ENCODE data around the gene MAG. TPM values are rescaled to one million over a fixed set of nuclear protein-coding genes. Genes with fewer than 3 reads are reported as not detected.

The MAG gene
- total RNA-seq, 2 donors from 2014 or later, result not detected

GRCh38 chr19:35330475-35330874 lies 38.5 kb downstream of the MAG start:
- Mint-ChIP-seq H3K36me3 (ENCODE audit: low read depth) (no peaks in the 10 kb centered on the region), H3K9me3 (no peaks in the 10 kb centered on the region), H3K27ac (no peak overlapping the region), H3K4me3 (no peak overlapping the region), H3K4me1 (no peaks in the 10 kb centered on the region), H3K27me3 (ENCODE audit: insufficient read depth) (no peaks in the 10 kb centered on the region)
- TF ChIP-seq, protein P1, sequence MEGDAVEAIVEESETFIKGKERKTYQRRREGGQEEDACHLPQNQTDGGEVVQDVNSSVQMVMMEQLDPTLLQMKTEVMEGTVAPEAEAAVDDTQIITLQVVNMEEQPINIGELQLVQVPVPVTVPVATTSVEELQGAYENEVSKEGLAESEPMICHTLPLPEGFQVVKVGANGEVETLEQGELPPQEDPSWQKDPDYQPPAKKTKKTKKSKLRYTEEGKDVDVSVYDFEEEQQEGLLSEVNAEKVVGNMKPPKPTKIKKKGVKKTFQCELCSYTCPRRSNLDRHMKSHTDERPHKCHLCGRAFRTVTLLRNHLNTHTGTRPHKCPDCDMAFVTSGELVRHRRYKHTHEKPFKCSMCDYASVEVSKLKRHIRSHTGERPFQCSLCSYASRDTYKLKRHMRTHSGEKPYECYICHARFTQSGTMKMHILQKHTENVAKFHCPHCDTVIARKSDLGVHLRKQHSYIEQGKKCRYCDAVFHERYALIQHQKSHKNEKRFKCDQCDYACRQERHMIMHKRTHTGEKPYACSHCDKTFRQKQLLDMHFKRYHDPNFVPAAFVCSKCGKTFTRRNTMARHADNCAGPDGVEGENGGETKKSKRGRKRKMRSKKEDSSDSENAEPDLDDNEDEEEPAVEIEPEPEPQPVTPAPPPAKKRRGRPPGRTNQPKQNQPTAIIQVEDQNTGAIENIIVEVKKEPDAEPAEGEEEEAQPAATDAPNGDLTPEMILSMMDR (conservative IDR thresholded peaks at IDR 0.05), result no peak
- Histone ChIP-seq H3K27me3 (ENCODE audit: control insufficient read depth, insufficient read depth, low read length, poor library complexity, severe bottlenecking) (no peaks in the 10 kb centered on the region), H3K4me3 (ENCODE audit: low read length) (no peak overlapping the region), H3K27ac (ENCODE audit: low read depth, low read length) (no peak overlapping the region), H3K36me3 (ENCODE audit: control insufficient read depth, insufficient read depth, low read length) (no peaks in the 10 kb centered on the region), H3K9ac (ENCODE audit: extremely low read depth, low read length, poor library complexity, severe bottlenecking) (no peak overlapping the region), H3K4me1 (ENCODE audit: control insufficient read depth, insufficient read depth, low read length) (no peaks in the 10 kb centered on the region), H3K9me3 (ENCODE audit: control insufficient read depth, low read length) (no peaks in the 10 kb centered on the region)
- no peak for DNase-seq
- 63 to 87% methylated on average over 2 to 6 of the region's 7 CpGs for WGBS, 2 experiments (ENCODE audit: insufficient coverage in 1 of 2, insufficient read length in 1 of 2)

- no peaks in the 10 kb centered on the region for H3K27me3 Mint-ChIP-seq (ENCODE audit: insufficient read depth)
Measured at GRCh38 chr19:35331551-35332214, 39.7 kb downstream of the MAG start.

GRCh38 chr19:35332817-35333216 lies 40.9 kb downstream of the MAG start:
- Mint-ChIP-seq H3K9me3 (no peaks in the 10 kb centered on the region), H3K27me3 (ENCODE audit: insufficient read depth) (no peaks in the 10 kb centered on the region), H3K4me1 (no peaks in the 10 kb centered on the region), H3K4me3 (no peak overlapping the region), H3K36me3 (ENCODE audit: low read depth) (no peaks in the 10 kb centered on the region), H3K27ac (no peak overlapping the region)
- Histone ChIP-seq H3K27me3 (ENCODE audit: control insufficient read depth, insufficient read depth, low read length, poor library complexity, severe bottlenecking) (no peaks in the 10 kb centered on the region), H3K9me3 (ENCODE audit: control insufficient read depth, low read length) (no peaks in the 10 kb centered on the region), H3K36me3 (ENCODE audit: control insufficient read depth, insufficient read depth, low read length) (no peaks in the 10 kb centered on the region), H3K4me3 (ENCODE audit: low read length) (no peak overlapping the region), H3K4me1 (ENCODE audit: control insufficient read depth, insufficient read depth, low read length) (no peaks in the 10 kb centered on the region), H3K9ac (ENCODE audit: extremely low read depth, low read length, poor library complexity, severe bottlenecking) (no peak overlapping the region), H3K27ac (ENCODE audit: low read depth, low read length) (no peak overlapping the region)
- TF ChIP-seq, protein P1 (conservative IDR thresholded peaks at IDR 0.05), result no peak
- WGBS, 2 experiments (ENCODE audit: insufficient coverage in 1 of 2, insufficient read length in 1 of 2), result 87 to 97% methylated on average over 12 of the region's 12 CpGs
- DNase-seq, result no peak

More at GRCh38 chr19:35331551-35332214, 39.7 kb downstream of the MAG start:
- Histone ChIP-seq H3K9me3 (ENCODE audit: control insufficient read depth, low read length) (no peaks in the 10 kb centered on the region), H3K27ac (ENCODE audit: low read depth, low read length) (no peak overlapping the region), H3K9ac (ENCODE audit: extremely low read depth, low read length, poor library complexity, severe bottlenecking) (no peak overlapping the region), H3K4me3 (ENCODE audit: low read length) (no peak overlapping the region), H3K27me3 (ENCODE audit: control insufficient read depth, insufficient read depth, low read length, poor library complexity, severe bottlenecking) (no peaks in the 10 kb centered on the region), H3K36me3 (ENCODE audit: control insufficient read depth, insufficient read depth, low read length) (no peaks in the 10 kb centered on the region), H3K4me1 (ENCODE audit: control insufficient read depth, insufficient read depth, low read length) (no peaks in the 10 kb centered on the region)
- no peaks in the 10 kb centered on the region for H3K4me1 Mint-ChIP-seq
- no peak for DNase-seq
- WGBS, 2 experiments (ENCODE audit: insufficient coverage in 1 of 2, insufficient read length in 1 of 2), result 89 to 93% methylated on average over 2 to 12 of the region's 14 CpGs
- no peak overlapping the region for H3K4me3 Mint-ChIP-seq
- H3K36me3 Mint-ChIP-seq (ENCODE audit: low read depth), result no peaks in the 10 kb centered on the region
- no peaks in the 10 kb centered on the region for H3K9me3 Mint-ChIP-seq
- H3K27ac Mint-ChIP-seq, result no peak overlapping the region
- TF ChIP-seq, protein P1 (conservative IDR thresholded peaks at IDR 0.05), result no peak

Data from endodermal cell (in vitro differentiated cells).